ENCODE data around the gene CATSPER1.
"Not testable (repeated sequence)": the region's sequence is repeated elsewhere in the genome, so short reads cannot be mapped to it uniquely, and the experiment has no call there.

The CATSPER1 gene

DNA sequence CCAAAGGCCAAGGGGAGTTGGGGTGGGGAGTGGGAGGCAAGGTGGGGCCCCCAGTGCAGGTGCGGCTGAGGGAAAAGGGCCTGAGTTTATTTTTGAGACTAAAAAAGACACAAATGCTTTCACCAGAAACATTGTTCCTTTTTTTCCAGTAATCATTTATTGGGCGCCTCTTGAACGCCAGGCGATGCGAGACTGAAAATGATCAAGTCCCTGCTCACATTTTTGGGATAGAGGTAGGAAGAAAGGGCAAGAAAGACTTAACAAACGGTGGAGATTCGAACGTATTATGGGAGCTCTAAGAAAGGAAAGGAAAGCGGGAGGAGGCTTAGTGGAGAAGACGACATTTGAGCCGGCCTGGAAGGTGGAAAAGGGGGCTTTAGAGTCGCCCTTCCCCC lies 25.1 kb upstream of the CATSPER1 start:
- no peak for DNase-seq

DNA sequence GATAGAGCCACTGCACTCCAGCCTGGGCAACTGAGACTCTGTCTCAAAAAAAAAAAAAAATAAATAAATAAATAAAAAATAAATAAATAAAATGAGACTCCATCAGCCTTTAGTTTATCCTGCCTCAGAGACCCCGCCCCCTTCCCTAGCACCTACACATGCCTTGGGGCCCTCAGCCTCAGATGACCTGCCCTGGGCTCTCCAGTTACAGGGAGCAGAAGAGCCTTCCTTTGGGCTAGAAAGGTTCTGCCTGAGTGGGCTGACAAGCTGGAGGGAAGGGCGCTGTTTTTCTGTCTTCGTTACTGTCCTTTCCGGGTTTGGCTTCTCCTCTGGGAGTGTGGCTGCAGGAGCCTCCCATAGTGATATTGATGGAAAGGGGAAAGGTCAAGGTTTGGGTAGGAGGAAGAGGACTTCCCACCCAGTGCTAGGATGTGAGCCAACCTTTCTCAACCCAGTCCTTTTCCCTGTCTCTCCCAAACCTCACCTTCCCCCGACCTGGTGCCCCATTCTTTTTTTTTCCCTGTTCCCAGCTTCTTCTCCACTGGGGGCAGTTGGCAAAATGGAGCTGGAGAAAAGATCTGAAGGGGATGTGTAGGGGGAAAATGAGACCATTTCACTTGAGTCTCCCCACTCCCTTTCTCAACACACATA lies 24.4 kb upstream of the CATSPER1 start:
- no peak for DNase-seq

- no peak for DNase-seq
These were observed 22.5 kb upstream of the CATSPER1 start, which contains the start of gene GAL3ST3 for GRCh38 chr11:66048547-66049323. Gene GAL3ST3 (minus strand): TSS chr11:66049161. CDS start chr11:66045415, 3,746 bp downstream.

DNA sequence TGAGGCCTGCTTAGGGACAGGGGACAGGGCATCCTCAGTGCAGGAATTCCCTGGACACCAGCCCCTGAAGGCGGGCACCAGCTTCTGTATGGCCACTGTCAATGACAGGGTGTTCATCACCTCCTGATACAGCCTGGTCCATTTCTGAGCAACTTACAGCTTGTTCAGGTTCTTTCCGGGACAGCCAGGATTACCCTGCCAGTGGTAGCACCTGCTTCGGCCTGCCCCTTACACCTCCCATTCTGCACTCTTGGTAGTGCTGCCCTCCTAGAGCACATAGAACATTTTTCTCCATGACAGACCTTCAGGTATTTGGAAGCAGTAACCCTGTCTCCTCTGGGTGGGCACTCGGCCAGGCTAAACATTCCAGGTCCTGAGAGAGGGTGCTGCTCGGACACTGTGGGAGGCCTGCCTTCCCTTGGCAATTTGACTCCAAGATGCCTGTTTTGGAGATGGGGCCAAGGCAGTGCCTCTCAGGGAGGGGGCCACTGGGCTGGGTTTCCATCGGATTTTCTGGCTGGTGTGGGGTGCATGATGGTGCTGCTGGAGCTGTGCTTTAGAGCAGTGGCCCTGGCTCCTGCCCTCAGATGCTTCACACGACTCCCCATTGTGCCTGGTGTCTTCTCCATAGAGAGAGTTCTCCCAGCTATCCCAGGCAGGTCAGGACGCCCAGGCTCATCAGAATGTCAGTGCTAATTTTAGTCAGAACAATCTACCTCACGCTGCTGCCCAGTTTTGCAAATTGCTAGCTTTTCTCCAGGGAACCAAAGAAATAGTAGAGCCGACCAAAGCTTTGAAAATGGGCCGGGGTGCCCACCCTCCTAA lies 21.5 kb upstream of the CATSPER1 start:
- DNase-seq = no peak

GRCh38 chr11:66046901-66047300 lies 20.6 kb upstream of the CATSPER1 start:
- DNase-seq = no peak

DNA sequence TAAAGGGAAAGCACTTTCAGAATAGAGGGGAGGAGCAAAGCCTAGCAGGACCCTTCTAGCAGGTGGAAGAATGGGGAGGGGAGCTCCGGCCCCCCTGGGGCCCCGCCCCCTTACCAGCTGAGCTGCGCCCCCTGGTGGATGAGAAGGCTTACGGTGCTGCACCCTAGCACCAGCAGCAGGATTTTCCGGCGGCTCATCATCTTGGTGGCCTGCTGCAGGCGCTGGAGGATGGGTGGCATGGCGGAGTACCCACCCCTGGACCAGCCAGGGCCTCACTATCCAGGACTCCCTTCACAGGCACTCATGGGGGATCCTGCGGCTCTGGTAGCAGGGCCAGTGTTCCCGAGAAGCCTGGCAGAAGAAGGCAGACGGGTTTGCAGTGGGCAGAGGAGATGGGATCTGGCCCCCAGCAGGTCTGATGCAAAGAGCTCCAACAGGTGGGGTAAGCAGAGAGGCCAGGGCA lies 18.9 kb upstream of the CATSPER1 start:
- peak; percentile 86 to 88 for DNase-seq

DNA sequence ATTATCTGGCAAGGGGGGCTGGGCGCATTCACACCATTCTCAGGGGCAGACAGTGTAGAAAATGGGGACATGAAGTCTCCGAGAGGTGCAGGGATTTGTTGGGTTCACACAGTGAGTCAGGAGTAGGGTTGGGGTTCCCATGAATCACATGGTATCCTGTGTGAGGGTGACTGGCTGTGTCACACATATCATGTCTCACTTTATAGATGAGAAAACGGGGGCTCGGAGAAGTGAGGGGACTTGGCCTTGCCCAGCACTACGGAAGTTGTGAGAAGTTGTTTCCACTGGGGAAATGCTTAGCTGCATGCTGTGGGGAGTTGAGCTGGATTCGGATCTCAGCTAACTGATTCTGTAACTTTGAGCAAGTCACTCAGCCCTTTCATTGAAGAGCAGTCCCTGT lies 18.5 kb upstream of the CATSPER1 start:
- no peak for DNase-seq

- DNase-seq = no peak
These were observed 17.0 kb upstream of the CATSPER1 start for GRCh38 chr11:66042996-66043906.

DNA sequence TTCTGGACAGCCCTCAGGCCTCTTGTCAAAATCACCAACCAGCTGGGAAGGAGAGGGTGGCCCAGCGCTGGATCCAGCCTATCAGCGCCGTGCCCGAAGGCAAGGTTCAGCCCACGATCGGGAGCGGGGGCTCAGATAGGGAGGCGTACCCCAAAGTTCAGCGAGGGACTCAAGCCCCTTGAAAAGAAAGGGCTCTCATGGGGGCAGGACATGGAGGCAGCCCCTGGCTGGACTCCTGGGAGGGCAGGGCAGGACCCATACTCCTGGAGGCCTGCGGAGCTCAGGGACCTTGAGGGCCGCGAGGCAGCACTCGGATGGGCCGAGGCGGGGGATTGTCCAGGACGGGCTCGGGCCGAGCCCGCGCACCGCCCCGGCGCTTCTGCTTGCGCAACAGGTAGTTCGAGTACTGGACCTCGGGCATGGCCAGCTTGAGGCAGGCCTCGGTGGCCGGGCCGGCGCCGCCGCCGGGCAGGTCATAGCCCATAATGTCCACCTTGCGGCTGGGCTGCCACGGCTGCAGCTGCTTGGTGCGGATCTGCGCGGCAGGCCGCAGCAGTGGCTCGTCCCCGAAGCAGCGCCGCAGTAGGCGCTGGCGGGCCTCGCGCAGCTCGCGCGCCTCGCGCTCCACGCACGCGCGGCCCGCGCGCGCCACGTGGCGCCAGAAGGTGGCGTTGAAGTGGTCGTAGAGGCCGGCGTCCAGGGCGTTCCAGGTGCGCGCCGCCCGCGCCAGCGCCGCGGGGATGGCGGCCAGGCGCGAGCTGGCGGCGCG lies 16.1 kb upstream of the CATSPER1 start:
- DNase-seq = no peak

DNA sequence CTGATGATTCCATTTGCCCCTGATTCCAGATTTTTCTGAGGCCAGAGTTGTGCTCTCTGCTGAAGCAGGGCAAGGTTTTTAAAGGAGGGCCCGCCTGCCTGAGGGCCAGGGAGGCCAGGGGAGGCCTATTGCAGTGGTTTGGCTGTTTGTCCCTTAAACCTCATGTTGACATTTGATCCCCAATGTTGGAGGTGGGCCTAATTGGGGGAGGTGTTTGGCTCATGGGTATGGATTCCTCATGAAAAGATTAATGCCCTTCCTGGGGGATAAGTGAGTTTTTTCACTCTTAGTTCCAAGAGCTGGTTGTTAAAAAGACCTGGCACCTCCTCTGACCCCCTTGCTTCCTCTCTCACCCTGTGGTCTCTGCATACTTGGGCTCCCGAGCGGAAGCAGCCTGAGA lies 13.5 kb upstream of the CATSPER1 start:
- no peak for DNase-seq

- no peak for DNase-seq
These were observed 11.0 kb upstream of the CATSPER1 start for GRCh38 chr11:66037327-66037726.

- DNase-seq = no peak
These were observed 10.0 kb upstream of the CATSPER1 start for GRCh38 chr11:66036334-66036710.

DNA sequence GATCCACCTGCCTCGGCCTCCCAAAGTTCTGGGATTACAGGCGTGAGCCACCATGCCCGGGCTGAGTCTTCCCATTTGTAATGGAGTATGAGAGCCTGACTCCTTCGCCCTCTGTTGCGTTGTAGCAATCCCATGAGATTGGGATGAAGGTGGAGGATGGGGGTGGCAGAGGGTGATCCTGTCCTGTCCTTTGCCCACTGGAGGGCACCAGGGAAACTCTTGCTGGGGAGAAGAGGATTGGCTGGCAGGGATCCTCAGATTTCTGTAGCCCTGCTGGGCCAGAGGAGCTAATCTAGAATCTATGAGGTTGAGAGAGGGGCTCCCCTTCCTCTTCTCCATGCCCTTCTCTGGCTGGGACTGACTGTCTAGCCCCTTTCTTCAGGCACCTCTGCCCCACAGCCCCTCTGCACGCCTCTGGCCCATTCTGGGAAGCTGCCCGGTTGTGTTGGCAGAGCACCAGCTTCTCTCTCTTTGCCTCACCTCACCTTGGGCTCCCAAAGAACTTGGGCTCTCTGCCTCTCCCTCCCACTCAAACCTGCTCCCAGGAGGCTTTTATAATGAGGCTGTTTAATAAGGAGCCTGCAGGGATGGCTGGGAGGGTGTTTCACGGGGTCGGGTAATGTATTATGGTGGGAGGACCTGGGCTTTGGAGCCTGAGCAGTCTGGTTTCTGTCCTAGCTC lies 9.5 kb upstream of the CATSPER1 start:
- no peak for DNase-seq

- DNase-seq = no peak
These were observed 6.9 kb upstream of the CATSPER1 start for GRCh38 chr11:66032957-66033735.

DNA sequence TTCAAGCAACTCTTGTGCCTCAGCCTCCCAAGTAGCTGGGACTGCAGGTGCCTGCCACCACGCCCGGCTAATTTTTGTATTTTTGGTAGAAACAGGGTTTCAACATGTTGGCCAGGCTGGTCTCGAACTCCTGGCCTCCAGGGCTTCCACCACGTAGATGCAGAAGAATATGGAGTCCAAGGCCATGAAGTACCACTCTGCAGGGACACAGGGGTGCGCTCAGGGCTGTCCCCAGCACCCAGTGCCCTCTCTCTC lies 3.2 kb downstream of the CATSPER1 start:
- not testable (repeated sequence) for DNase-seq

- peak; percentile 92 to 93 for DNase-seq
These were observed 3.7 kb downstream of the CATSPER1 start for GRCh38 chr11:66022401-66023185.

- peak in 1 of 2 experiments; percentile 52 for DNase-seq
These were observed 5.5 kb downstream of the CATSPER1 start for GRCh38 chr11:66020618-66021357.

- no peak for DNase-seq
These were observed 6.1 kb downstream of the CATSPER1 start for GRCh38 chr11:66020212-66020611.

DNA sequence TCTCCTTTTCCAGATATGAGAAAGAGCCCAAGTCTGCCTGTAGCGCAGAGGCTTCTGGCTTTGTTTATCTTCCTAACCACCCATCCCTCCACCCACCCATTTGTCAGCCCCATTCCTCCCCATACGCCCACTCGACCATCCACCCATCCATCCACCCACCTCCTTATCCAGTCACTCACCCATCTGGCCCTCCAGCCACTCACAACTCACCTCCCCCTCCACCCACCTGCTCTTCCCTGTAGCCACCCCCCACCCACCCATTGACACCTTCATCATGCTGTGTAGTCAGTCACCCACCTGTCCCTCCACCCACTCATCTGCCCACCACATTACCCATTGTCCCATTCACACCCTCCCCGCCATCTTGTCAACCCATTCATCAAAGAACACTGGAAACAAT lies 9.0 kb downstream of the CATSPER1 start:
- DNase-seq = no peak
